ENCODE results near the gene RNF224.
"Not testable (repeated sequence)": the region's sequence is repeated elsewhere in the genome, so short reads cannot be mapped to it uniquely, and the experiment has no call there.

Gene RNF224

DNA sequence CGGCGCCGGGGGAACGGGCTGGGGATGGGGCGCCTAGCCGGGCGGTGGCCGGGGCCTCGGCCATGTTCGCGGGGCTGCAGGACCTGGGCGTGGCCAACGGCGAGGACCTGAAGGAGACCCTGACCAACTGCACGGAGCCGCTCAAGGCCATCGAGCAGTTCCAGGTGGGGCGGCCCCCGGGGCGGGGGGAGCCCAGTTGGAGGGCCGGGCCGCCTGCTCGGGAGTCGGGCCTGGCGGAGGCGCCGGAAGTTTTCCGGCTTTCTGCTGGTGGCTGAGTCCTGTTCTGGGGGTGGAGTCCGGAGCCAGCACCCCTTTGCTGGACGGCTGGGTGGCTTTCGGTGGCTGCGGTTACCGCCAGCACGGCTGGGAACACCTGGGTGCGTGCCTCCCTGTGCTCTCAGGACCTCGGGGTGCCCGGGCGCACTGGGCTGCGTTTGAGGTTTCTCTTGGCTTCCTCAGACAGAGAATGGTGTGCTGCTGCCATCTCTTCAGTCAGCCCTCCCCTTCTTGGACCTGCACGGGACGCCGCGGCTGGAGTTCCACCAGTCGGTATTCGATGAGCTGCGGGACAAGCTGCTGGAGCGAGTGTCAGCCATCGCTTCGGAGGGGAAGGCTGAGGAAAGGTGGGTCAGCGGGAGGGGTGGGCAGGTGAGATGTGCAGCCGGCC, 28.3 kb downstream of the RNF224 start:
- DNase-seq, result peak; percentile 58

GRCh38 chr9:137256362-137256761, 29.1 kb downstream of the RNF224 start:
- DNase-seq, result no peak

GRCh38 chr9:137256856-137257255, 29.6 kb downstream of the RNF224 start:
- DNase-seq, result no peak

- DNase-seq, result not testable (repeated sequence)
These were observed 35.0 kb downstream of the RNF224 start for GRCh38 chr9:137262173-137262908.

DNA sequence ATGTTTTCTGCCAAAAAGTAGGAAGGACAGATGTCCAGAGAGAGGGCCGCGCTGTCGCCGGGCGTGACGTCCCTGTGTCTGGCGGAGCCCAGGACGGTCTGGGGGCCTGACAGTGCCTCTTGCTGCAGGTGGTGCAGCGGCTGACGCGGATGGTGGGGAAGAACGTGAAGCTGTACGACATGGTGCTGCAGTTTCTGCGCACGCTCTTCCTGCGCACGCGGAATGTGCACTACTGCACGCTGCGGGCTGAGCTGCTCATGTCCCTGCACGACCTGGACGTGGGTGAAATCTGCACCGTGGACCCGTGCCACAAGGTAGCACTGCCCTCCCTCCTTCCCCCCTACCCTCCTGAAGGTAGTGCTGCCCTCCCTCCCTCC, 35.6 kb downstream of the RNF224 start:
- no peak for DNase-seq

GRCh38 chr9:137263506-137263905, 36.2 kb downstream of the RNF224 start:
- DNase-seq, result no peak

GRCh38 chr9:137264067-137264466, 36.8 kb downstream of the RNF224 start:
- DNase-seq, result no peak

DNA sequence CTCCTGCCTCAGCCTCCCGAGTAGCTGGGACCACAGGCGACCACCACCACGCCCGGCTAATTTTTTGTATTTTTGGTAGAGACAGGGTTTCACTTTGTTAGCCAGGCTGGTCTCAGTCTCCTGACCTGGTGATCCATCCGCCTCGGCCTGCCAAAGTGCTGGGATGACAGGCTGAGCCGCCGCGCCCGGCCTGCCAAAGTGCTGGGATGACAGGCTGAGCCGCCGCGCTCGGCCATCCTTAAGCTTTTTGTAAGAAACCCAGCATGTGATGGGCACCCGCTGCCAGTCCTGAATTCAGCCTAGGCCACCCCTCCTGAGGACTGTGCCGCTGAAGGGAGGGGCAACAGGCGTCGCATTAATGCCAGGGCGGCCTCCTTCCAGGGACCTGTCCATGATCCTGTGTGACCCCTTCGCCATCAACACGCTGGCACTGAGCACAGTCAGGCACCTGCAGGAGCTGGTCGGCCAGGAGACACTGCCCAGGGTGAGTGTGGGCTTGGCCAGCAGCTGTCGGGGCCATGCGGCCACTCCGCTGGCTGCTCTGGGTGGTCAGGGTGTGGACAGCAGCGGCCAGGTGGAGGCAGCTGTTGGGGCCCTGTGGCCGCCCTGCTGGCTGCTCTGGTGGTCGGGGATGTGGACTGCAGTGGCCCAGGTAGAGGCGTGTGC, 38.3 kb downstream of the RNF224 start:
- no peak for DNase-seq

DNA sequence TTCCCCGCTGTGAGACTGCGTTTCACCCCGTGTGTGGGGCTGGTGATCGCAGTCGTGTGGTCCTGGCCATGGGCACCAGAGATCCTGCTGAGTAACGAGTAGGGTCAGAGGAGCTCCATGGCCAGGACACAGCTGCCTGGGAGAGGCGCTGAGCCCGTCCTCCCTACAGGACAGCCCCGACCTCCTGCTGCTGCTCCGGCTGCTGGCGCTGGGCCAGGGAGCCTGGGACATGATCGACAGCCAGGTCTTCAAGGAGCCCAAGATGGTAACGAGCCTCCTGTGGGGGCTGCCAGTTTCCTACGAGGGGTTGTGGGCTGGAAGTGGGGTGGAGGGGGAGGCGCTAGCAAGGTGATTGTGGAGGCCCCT, 38.8 kb downstream of the RNF224 start:
- DNase-seq, result no peak

GRCh38 chr9:137266585-137267453, 39.5 kb downstream of the RNF224 start:
- DNase-seq, result no peak

- no peak for DNase-seq
These were observed 40.6 kb downstream of the RNF224 start for GRCh38 chr9:137267933-137268355.

GRCh38 chr9:137268538-137269201, 41.4 kb downstream of the RNF224 start:
- no peak for DNase-seq

DNA sequence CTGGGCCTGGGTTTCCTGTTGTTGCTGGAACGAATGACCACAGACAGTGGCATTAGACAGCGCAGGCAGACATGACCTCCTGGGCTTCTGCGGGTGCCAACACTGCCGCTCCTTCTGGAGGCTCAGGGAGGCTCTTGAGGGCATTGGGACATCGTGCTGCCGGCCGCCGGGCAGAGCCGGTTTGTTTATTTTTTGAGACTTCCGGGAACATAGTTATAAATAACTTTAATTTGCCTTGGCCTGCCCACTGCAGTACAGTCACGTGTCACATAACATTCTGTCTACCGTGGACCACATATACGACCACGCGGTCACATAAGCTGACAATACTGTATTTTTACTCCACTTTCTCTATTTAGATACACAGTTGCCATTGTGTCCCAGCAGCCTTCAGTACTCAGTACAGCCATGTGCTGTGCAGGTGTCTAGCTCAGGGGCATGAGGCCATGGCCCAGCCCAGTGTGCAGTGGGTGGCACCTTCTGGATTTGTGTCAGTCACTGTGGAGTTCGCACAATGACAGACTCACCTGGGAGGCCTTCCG, 42.0 kb downstream of the RNF224 start:
- no peak for DNase-seq

DNA sequence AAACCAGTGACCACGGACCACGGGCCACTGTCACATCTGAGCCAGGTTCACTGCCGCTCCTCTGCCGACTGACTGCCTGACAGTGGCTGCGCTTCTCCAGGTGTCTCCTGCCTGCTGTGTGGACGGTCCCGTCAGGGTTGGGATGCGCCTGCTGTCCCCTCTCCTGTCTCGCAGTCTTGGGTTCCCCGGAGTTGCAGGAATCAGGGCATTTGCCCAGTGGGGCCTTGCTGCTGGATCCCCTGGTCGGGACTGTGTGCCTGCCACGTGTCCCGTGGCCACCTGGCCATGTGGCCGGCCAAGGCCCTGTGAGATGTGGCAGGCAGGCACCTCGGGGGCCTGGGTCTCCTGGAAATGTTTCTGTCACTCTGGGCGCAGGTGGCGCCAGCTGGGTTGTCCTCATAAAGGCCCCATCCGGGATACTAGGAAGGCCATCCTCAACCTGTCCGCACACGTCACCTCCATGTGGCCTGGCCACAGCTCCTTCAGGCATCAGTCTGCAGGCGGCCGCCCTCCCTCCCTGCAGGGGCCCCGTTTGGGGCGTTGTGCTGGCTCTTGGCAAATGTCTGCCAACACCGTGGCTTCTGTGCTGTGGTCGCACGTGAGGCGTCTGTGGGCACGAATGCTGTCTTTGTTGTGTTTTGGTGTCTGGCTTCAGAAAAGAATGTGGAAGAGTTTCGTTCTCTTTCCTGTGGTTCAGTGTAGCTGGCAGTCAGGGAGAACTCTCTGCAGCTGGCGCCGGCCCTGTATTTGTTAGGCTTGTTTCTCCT, 43.8 kb downstream of the RNF224 start:
- DNase-seq, result no peak

DNA sequence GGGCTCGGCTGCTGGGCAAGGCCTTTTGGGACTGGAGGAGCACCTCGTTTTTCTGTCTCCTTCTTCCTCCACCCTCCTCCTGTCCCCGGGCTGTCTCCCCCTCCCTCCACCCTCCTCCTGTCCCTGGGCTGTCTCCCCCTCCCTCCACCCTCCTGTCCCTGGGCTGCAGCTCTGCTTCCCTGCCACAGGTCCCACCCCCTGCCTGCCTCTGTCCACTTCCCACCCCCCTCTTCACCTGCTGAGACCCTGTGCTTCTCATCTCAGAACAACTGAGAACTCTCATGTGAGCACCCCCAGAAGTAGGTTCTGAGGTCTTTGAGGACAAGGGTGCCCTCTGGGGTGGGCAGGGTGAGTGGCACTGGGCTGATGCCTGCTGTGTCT, 44.4 kb downstream of the RNF224 start:
- no peak for DNase-seq

GRCh38 chr9:137272241-137273094, 45.2 kb downstream of the RNF224 start:
- no peak for DNase-seq

DNA sequence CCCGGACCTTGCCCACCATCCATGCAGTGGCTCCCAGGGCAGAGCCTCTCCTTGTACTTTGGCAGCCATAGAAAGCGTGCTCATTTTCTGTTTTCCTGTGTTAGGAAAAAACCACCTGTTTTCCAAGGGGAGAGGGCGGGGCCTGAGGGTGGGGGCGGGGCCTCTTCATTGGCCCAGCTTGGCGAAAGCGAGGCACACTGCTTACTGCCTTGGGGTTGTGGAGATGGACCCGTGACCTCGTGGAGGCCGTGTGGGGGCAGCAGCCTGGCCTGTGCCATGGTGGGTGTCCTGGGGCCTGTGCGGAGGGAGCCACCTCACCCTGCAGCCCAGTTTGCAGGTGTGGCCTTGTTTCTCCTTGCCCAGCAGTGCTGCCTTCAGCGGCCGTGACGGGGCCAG, 45.8 kb downstream of the RNF224 start:
- DNase-seq, result no peak

DNA sequence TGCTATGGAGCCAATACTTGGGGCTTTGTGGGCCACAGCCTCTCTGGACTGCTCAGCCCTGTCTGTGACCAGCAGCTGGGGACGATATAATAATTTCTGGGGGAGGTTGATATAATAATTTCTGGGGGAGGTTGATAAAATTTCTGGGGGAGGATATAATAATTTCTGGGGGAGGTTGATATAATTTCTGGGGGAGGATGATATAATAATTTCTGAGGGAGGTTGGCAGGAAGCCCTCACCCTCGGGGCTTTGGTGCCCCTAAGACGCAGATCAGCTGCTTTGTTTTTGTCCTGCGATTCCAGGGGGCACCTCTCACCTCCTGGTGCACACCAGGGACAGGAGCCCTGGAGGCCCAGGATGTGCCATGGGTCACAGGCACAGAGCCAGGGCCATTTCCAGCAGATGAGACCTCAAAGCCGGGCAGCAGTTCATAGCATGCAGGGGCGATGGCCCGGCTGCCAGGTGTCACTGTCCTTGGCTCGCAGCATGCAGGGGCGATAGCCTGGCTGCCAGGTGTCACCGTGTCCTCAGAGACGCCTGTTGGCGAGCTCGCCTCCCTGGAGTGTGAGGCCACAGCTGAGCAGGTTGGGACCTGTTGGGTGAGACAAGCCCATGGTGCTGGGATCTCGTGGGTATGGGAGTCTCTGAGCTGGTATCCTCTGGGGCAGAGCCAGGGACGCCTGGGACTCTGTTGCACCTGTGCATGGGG, 46.5 kb downstream of the RNF224 start:
- no peak for DNase-seq

DNA sequence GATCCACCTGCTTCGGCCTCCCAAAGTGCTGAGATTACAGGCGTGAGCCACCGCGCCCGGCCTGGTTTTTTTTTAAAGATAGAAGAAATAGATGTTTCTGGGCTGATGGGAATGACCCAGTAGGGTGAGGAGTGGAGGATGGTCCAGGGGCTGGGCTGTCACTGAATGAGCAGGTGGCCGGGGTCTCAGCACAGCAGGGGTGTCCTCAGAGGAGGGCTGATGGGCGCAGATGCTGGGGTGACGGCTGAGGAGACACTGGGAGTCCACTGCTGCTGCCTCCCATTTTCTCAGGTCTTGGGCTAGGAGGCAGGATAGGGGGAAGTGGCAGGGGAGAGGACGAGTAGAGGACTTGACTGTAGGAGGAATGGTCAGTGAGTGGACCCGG, 47.9 kb downstream of the RNF224 start:
- DNase-seq, result no peak

Data from retina (tissue), 1 donor.